GM12878 (cell line): ENCODE measurements around the gene COPS6. TPM values are rescaled to one million over a fixed set of nuclear protein-coding genes. Genes with fewer than 3 reads are reported as not detected.

Source experiments
- ASH2L ChIP-seq: fragments of 300-600, 200-600 bp; sonication (generic); IDR thresholded peaks from 2 replicates; pipeline ENCODE4 v1.6.1; 2017; ENCODE audit warnings: low read depth, mild to moderate bottlenecking, borderline replicate concordance
- BMI1 ChIP-seq: fragments of 450-650 bp; IDR thresholded peaks from 2 replicates; pipeline ENCODE4 v1.6.1; 2016; ENCODE audit warnings: mild to moderate bottlenecking, moderate library complexity, borderline replicate concordance
- CBX5 ChIP-seq: sonication (generic); IDR thresholded peaks from 2 replicates; pipeline ENCODE4 v1.6.1; 2016; ENCODE audit warnings: low read depth, moderate library complexity, mild to moderate bottlenecking, inconsistent platforms
- CHD4 ChIP-seq: fragments of 200-600 bp; sonication (generic); IDR thresholded peaks from 2 replicates; pipeline ENCODE4 v1.6.1; 2016; ENCODE audit warnings: mild to moderate bottlenecking
- FOXM1 ChIP-seq: IDR thresholded peaks from 2 replicates; pipeline ENCODE4 v1.6.1; 2012; ENCODE audit warnings: low read depth, mild to moderate bottlenecking, inconsistent platforms, low read length, moderate library complexity
- HCFC1 ChIP-seq: fragments of 150-350 bp; IDR thresholded peaks from 2 replicates; pipeline ENCODE4 v1.6.1; 2014; ENCODE audit warnings: low read length
- HDAC6 ChIP-seq: fragments of 200-600 bp; sonication (generic); IDR thresholded peaks from one replicate; pipeline ENCODE4 v1.8.0; 2017; ENCODE audit warnings: antibody characterized with exemption; ENCODE audit not compliant: unreplicated experiment
- JUND ChIP-seq: IDR thresholded peaks from 2 replicates; pipeline ENCODE4 v1.6.1; 2012; ENCODE audit warnings: low read depth, mild to moderate bottlenecking, low read length, improper control_type of control experiment, moderate library complexity
- LARP7 ChIP-seq: fragments of 450-650 bp; IDR thresholded peaks from 2 replicates; pipeline ENCODE4 v1.6.1; 2017; ENCODE audit warnings: mild to moderate bottlenecking
- NFXL1 ChIP-seq: fragments of 450-650 bp; IDR thresholded peaks from 2 replicates; pipeline ENCODE4 v1.6.1; 2017; ENCODE audit warnings: antibody characterized with exemption, mild to moderate bottlenecking, borderline replicate concordance
- PAX5 ChIP-seq: IDR thresholded peaks from 2 replicates; pipeline ENCODE4 v1.6.1; 2011; ENCODE audit warnings: low read depth, low read length, borderline replicate concordance
- SP1 ChIP-seq: IDR thresholded peaks from one replicate; pipeline ENCODE4 v1.6.1; 2011; ENCODE audit warnings: low read depth, low read length
- STAT3 ChIP-seq: IDR thresholded peaks from 2 replicates; pipeline ENCODE4 v1.6.1; 2011; ENCODE audit warnings: low read depth, low read length, improper control_type of control experiment
- TARDBP ChIP-seq: IDR thresholded peaks from 2 replicates; pipeline ENCODE4 v1.6.1; 2016; ENCODE audit warnings: borderline replicate concordance
- TCF7 ChIP-seq: IDR thresholded peaks from 2 replicates; pipeline ENCODE4 v1.6.1; 2014; ENCODE audit warnings: antibody characterized with exemption, borderline replicate concordance
- ZNF207 ChIP-seq: fragments of 450-650 bp; IDR thresholded peaks from 2 replicates; pipeline ENCODE4 v1.6.1; 2014; ENCODE audit warnings: antibody characterized with exemption, mild to moderate bottlenecking, borderline replicate concordance
- ZSCAN29 ChIP-seq: fragments of 450-650 bp; IDR thresholded peaks from 2 replicates; pipeline ENCODE4 v1.6.1; 2017; ENCODE audit warnings: mild to moderate bottlenecking, moderate library complexity
- polyA plus RNA-seq, 11 experiments: library from polyadenylated mRNA; depleted of rRNA in 4 of 11; unstranded in 6 of 11; stranded (reverse) in 5 of 11; fragments of >200 nt; fragmentation: Nextera tagmentation in 4 of 11; fragmentation: Illumina TruSeq in 1 of 11; extraction: Ambion mirVana in 4 of 11; extraction: Trizol in 1 of 11; gene quantifications; 1 replicate in 1 of 11; 2 replicates in 10 of 11; pipeline versions ENCODE4 v1.2.1 to v1.2.3, GENCODE V29; 2011 to 2016; ENCODE audit warnings: inconsistent platforms in 2 of 11, missing spikeins in 2 of 11, low read depth in 1 of 11
- total RNA-seq, 4 experiments: library from RNA; depleted of rRNA in 3 of 4; stranded (reverse); fragments of >200 nt in 3 of 4; fragmentation: Illumina TruSeq in 1 of 4; extraction: Trizol in 1 of 4; gene quantifications; 2 replicates each; pipeline versions ENCODE4 v1.2.1 to v1.2.3, GENCODE V29; 2013 to 2021
- TF ChIP-seq, protein P1 (sequence below): fragments of 450-650 bp; IDR thresholded peaks from 2 replicates; pipeline ENCODE4 v1.6.1; 2017; ENCODE audit warnings: mild to moderate bottlenecking, moderate library complexity
- TF ChIP-seq, protein P2 (sequence below): fragments of 450-650 bp; formaldehyde crosslinking; IDR thresholded peaks from 2 replicates; pipeline ENCODE4 v1.4.0; 2020; ENCODE audit warnings: mild to moderate bottlenecking, moderate library complexity
- TF ChIP-seq, protein P3 (sequence below): IDR thresholded peaks from 2 replicates; pipeline ENCODE4 v1.6.1; 2011; ENCODE audit warnings: borderline replicate concordance, low read depth, mild to moderate bottlenecking, moderate library complexity, low read length; ENCODE audit not compliant: insufficient read depth, poor library complexity, severe bottlenecking

Gene COPS6
- total and polyA plus RNA-seq, 10 of the 15 experiments (the other 5 are each of a cell fraction or from before 2014, with no cell fraction given) = 28.5 to 182 (median 81.5) TPM

DNA sequence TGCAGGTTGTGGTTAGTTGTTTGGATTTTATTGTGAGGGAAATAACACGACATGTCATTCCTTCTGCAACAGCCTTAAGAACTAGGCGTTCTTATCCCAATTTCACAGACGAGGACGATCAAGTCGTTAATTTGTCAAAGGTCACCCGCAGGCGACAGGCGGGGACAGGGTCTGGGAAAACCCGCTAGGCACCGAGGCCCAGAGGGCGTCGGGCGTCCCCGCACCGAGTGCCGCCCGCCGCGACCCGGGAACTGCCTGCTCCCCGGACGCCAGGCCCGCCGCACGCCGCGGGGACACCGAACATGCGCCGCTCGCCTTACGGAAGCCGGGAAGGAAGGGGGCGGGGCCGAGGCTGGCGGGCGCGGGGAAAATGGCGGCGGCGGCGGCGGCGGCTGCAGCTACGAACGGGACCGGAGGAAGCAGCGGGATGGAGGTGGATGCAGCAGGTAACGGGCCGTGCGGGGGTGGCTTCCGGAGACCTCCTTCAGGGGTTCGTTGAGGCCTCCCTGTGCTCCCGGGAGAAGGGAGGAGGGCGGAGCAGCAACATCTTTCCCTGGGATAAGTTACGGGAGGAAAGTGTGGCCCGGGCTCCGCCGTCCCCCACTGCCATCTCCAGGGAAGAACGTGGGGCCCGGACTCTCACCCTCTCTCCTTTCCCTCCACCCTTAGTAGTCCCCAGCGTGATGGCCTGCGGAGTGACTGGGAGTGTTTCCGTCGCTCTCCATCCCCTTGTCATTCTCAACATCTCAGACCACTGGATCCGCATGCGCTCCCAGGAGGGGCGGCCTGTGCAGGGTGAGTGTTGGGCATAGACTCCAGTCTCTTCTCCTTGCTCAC, at the start of gene COPS6 (continued):
- TF ChIP-seq, protein P1, sequence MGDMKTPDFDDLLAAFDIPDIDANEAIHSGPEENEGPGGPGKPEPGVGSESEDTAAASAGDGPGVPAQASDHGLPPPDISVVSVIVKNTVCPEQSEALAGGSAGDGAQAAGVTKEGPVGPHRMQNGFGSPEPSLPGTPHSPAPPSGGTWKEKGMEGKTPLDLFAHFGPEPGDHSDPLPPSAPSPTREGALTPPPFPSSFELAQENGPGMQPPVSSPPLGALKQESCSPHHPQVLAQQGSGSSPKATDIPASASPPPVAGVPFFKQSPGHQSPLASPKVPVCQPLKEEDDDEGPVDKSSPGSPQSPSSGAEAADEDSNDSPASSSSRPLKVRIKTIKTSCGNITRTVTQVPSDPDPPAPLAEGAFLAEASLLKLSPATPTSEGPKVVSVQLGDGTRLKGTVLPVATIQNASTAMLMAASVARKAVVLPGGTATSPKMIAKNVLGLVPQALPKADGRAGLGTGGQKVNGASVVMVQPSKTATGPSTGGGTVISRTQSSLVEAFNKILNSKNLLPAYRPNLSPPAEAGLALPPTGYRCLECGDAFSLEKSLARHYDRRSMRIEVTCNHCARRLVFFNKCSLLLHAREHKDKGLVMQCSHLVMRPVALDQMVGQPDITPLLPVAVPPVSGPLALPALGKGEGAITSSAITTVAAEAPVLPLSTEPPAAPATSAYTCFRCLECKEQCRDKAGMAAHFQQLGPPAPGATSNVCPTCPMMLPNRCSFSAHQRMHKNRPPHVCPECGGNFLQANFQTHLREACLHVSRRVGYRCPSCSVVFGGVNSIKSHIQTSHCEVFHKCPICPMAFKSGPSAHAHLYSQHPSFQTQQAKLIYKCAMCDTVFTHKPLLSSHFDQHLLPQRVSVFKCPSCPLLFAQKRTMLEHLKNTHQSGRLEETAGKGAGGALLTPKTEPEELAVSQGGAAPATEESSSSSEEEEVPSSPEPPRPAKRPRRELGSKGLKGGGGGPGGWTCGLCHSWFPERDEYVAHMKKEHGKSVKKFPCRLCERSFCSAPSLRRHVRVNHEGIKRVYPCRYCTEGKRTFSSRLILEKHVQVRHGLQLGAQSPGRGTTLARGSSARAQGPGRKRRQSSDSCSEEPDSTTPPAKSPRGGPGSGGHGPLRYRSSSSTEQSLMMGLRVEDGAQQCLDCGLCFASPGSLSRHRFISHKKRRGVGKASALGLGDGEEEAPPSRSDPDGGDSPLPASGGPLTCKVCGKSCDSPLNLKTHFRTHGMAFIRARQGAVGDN = peak; percentile 98
- TF ChIP-seq TCF7 (no peak), HDAC6 (no peak), CHD4 (no peak), FOXM1 (no peak), ZNF207 (0 out of 2 replicates have a peak, but pooled peaks have one; percentile 87), SP1 (peak; percentile 61), CBX5 (no peak), BMI1 (no peak), PAX5 (no peak), STAT3 (no peak), ZSCAN29 (no peak), HCFC1 (peak; percentile 52), ASH2L (no peak), NFXL1 (no peak), LARP7 (peak; percentile 80), JUND (no peak), TARDBP (peak; percentile 46; the same call in 1 of the 2 replicates)
- TF ChIP-seq, protein P2, sequence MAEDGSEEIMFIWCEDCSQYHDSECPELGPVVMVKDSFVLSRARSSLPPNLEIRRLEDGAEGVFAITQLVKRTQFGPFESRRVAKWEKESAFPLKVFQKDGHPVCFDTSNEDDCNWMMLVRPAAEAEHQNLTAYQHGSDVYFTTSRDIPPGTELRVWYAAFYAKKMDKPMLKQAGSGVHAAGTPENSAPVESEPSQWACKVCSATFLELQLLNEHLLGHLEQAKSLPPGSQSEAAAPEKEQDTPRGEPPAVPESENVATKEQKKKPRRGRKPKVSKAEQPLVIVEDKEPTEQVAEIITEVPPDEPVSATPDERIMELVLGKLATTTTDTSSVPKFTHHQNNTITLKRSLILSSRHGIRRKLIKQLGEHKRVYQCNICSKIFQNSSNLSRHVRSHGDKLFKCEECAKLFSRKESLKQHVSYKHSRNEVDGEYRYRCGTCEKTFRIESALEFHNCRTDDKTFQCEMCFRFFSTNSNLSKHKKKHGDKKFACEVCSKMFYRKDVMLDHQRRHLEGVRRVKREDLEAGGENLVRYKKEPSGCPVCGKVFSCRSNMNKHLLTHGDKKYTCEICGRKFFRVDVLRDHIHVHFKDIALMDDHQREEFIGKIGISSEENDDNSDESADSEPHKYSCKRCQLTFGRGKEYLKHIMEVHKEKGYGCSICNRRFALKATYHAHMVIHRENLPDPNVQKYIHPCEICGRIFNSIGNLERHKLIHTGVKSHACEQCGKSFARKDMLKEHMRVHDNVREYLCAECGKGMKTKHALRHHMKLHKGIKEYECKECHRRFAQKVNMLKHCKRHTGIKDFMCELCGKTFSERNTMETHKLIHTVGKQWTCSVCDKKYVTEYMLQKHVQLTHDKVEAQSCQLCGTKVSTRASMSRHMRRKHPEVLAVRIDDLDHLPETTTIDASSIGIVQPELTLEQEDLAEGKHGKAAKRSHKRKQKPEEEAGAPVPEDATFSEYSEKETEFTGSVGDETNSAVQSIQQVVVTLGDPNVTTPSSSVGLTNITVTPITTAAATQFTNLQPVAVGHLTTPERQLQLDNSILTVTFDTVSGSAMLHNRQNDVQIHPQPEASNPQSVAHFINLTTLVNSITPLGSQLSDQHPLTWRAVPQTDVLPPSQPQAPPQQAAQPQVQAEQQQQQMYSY (CRISPR knock-in tag) = no peak
- TF ChIP-seq, protein P3, sequence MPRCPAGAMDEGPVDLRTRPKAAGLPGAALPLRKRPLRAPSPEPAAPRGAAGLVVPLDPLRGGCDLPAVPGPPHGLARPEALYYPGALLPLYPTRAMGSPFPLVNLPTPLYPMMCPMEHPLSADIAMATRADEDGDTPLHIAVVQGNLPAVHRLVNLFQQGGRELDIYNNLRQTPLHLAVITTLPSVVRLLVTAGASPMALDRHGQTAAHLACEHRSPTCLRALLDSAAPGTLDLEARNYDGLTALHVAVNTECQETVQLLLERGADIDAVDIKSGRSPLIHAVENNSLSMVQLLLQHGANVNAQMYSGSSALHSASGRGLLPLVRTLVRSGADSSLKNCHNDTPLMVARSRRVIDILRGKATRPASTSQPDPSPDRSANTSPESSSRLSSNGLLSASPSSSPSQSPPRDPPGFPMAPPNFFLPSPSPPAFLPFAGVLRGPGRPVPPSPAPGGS = peak; percentile 24
